ENCODE measurements around the gene AFF1.

GRCh38 chr4:87147116-87147515, 212.3 kb downstream of the AFF1 start:
- no peak for TF ChIP-seq CTCF (conservative IDR thresholded peaks at IDR 0.05)
- no peak for TF ChIP-seq EZH2 (IDR thresholded peaks at IDR 0.05; ENCODE audit: low read depth)
